Keratinocyte (primary cell): ENCODE results near the gene RPL41. TPM values are rescaled to one million over a fixed set of nuclear protein-coding genes. Genes with fewer than 3 reads are reported as not detected.
"Not testable (repeated sequence)": the region's sequence is repeated elsewhere in the genome, so short reads cannot be mapped to it uniquely, and the experiment has no call there.

ENCODE experiments used
- DNase-seq: peaks from one replicate; pipeline ENCODE4 v3.0.0-alpha.2; 2011; ENCODE audit warnings: low read depth, missing footprints, low spot score
- FAIRE-seq: peaks from 2 replicates; lab custom pipeline; 2011; peaks lifted over from hg19 to GRCh38; lab: Jason Lieb, UNC
- H2AFZ ChIP-seq: 2 replicates; pipeline ENCODE4 v1.6.0; 2012; ENCODE audit warnings: low read length, control low read depth, inconsistent platforms; ENCODE audit not compliant: control insufficient read depth
- H3K27ac ChIP-seq: 2 replicates; pipeline ENCODE4 v1.5.1; 2011; ENCODE audit warnings: low read length; ENCODE audit not compliant: control insufficient read depth, insufficient read depth
- H3K27me3 ChIP-seq: 3 replicates; pipeline ENCODE4 v1.6.0; 2011; ENCODE audit warnings: low read length; ENCODE audit not compliant: control insufficient read depth, insufficient read depth; ENCODE audit errors: extremely low read depth
- H3K36me3 ChIP-seq, 2 experiments: 2 replicates in 1 of 2; 3 replicates in 1 of 2; pipeline ENCODE4 v1.5.1; 2011; ENCODE audit warnings: low read length in 2 of 2, mild to moderate bottlenecking in 1 of 2; ENCODE audit not compliant: control insufficient read depth in 2 of 2, insufficient read depth in 2 of 2; ENCODE audit errors: extremely low read depth in 1 of 2
- H3K4me1 ChIP-seq: 3 replicates; pipeline ENCODE4 v1.5.1; 2011; ENCODE audit warnings: low read length; ENCODE audit not compliant: control insufficient read depth, insufficient read depth; ENCODE audit errors: extremely low read depth
- H3K4me2 ChIP-seq: 3 replicates; pipeline ENCODE4 v1.6.0; 2011; ENCODE audit warnings: low read depth, low read length; ENCODE audit not compliant: control insufficient read depth, insufficient read depth; ENCODE audit errors: extremely low read depth
- H3K4me3 ChIP-seq, 3 experiments: fragments of 200-600 bp in 1 of 3; sonication (generic) in 1 of 3; 2 replicates in 2 of 3; 3 replicates in 1 of 3; pipeline ENCODE4 v1.5.1; 2011 to 2016; ENCODE audit warnings: low read length in 3 of 3, mild to moderate bottlenecking in 3 of 3, control low read depth in 2 of 3, inconsistent platforms in 1 of 3, low read depth in 1 of 3, mixed read lengths in 1 of 3, mixed run types in 1 of 3, moderate library complexity in 1 of 3; ENCODE audit not compliant: control insufficient read depth in 2 of 3, insufficient read depth in 2 of 3; ENCODE audit errors: extremely low read depth in 1 of 3
- H3K79me2 ChIP-seq: 2 replicates; pipeline ENCODE4 v1.6.0; 2012; ENCODE audit warnings: low read length; ENCODE audit not compliant: control insufficient read depth, insufficient read depth
- H3K9ac ChIP-seq: 3 replicates; pipeline ENCODE4 v1.6.0; 2011; ENCODE audit warnings: low read length; ENCODE audit not compliant: control insufficient read depth, insufficient read depth; ENCODE audit errors: extremely low read depth
- H3K9me1 ChIP-seq: 3 replicates; pipeline ENCODE4 v1.6.0; 2011; ENCODE audit warnings: low read length; ENCODE audit not compliant: control insufficient read depth, insufficient read depth; ENCODE audit errors: extremely low read depth
- H3K9me3 ChIP-seq: 2 replicates; pipeline ENCODE4 v1.5.1; 2012; ENCODE audit warnings: low read depth, low read length; ENCODE audit not compliant: control insufficient read depth
- H4K20me1 ChIP-seq: 3 replicates; pipeline ENCODE4 v1.6.0; 2011; ENCODE audit warnings: low read length; ENCODE audit not compliant: control insufficient read depth, insufficient read depth; ENCODE audit errors: extremely low read depth
- CTCF ChIP-seq, 3 experiments: IDR thresholded peaks in 1 of 3; conservative IDR thresholded peaks in 1 of 3; optimal IDR thresholded peaks in 1 of 3; 2 replicates in 2 of 3; 3 replicates in 1 of 3; pipeline versions ENCODE3 to v1.5.1; 2011; ENCODE audit warnings: low read length in 3 of 3, mild to moderate bottlenecking in 3 of 3, moderate library complexity in 2 of 3, control low read depth in 1 of 3, inconsistent platforms in 1 of 3; ENCODE audit not compliant: insufficient read depth in 2 of 3; ENCODE audit errors: extremely low read depth in 1 of 3
- EZH2 ChIP-seq: IDR thresholded peaks from one replicate; pipeline ENCODE4 v1.6.1; 2012; ENCODE audit warnings: inconsistent platforms, mild to moderate bottlenecking, low read length, moderate library complexity
- dilution Hi-C: fragments of 300-500 bp; cut with MboI; formaldehyde crosslinking; loops from one replicate; pipeline ENCODE4 v1.7.0; 2020; ENCODE audit warnings: low sequenced_read_pairs; ENCODE audit not compliant: extremely low pct_ligation_motif_present
- polyA plus RNA-seq, 5 experiments: library from polyadenylated mRNA; depleted of rRNA in 3 of 5; stranded (reverse) in 3 of 5; stranded (forward) in 1 of 5; unstranded in 1 of 5; fragments of >200 nt; gene quantifications; 1 replicate in 1 of 5; 2 replicates in 3 of 5; 3 replicates in 1 of 5; pipeline versions ENCODE4 v1.2.1 to v1.2.3, GENCODE V29; 2011 to 2012; ENCODE audit warnings: missing spikeins in 2 of 5, low read depth in 1 of 5, low replicate concordance in 1 of 5

Gene RPL41
- polyA plus RNA-seq, 1 donor (not counting 4 experiments of a cell fraction or from before 2014, with no cell fraction given), result 10,481 TPM

GRCh38 chr12:56114084-56114483 lies 2.3 kb upstream of the RPL41 start:
- DNase-seq (no peak), FAIRE-seq (no peak)
- Histone ChIP-seq H3K9me1 (no peaks in the 10 kb centered on the region), H3K27ac (no peak overlapping the region), H3K79me2 (peaks cover 17% of the 10 kb centered on the region), H3K36me3 (peaks cover 14 to 43% of the 10 kb centered on the region in 2 experiments), H3K4me3 (no peak overlapping the region), H3K27me3 (no peaks in the 10 kb centered on the region), H4K20me1 (no peaks in the 10 kb centered on the region), H3K9ac (no peak overlapping the region), H3K4me2 (no peak overlapping the region), H2AFZ (no peak overlapping the region), H3K9me3 (no peaks in the 10 kb centered on the region), H3K4me1 (peaks cover 31% of the 10 kb centered on the region)
- TF ChIP-seq CTCF (optimal IDR thresholded peaks at IDR 0.05 in 1 of 3, IDR thresholded peaks at IDR 0.05 in 1 of 3, conservative IDR thresholded peaks at IDR 0.05 in 1 of 3; ENCODE audit: extremely low read depth in 1 of 3, insufficient read depth in 2 of 3, low read length in 3 of 3) (no peak), EZH2 (no peak)
- dilution Hi-C loops, result no loop called here

GRCh38 chr12:56115329-56115728 lies 1.1 kb upstream of the RPL41 start:
- no peak overlapping the region for H2AFZ ChIP-seq
- dilution Hi-C loops, result no loop called here
- no peaks in the 10 kb centered on the region for H3K27me3 ChIP-seq
- peaks cover 17% of the 10 kb centered on the region for H3K79me2 ChIP-seq
- H3K4me2 ChIP-seq, result peak overlapping the region; percentile 93
- peak overlapping the region; percentile 99 for H3K27ac ChIP-seq
- peaks cover 11 to 34% of the 10 kb centered on the region in 2 experiments for H3K36me3 ChIP-seq
- TF ChIP-seq CTCF (optimal IDR thresholded peaks at IDR 0.05 in 1 of 3, IDR thresholded peaks at IDR 0.05 in 1 of 3, conservative IDR thresholded peaks at IDR 0.05 in 1 of 3; ENCODE audit: extremely low read depth in 1 of 3, insufficient read depth in 2 of 3, low read length in 3 of 3), result no peak
- no peak for TF ChIP-seq EZH2
- H3K4me1 ChIP-seq, result peaks cover 36% of the 10 kb centered on the region
- H3K9ac ChIP-seq, result peak overlapping the region; percentile 99
- H3K9me1 ChIP-seq, result no peaks in the 10 kb centered on the region
- no peaks in the 10 kb centered on the region for H3K9me3 ChIP-seq
- FAIRE-seq (no peak), DNase-seq (no peak)
- H4K20me1 ChIP-seq, result no peaks in the 10 kb centered on the region
- peak overlapping the region in 2 of 3 experiments; percentile 92 to 99 for H3K4me3 ChIP-seq

- DNase-seq, H3K27me3 ChIP-seq, H2AFZ ChIP-seq, H4K20me1 ChIP-seq, dilution Hi-C loops, H3K9me1 ChIP-seq, FAIRE-seq, H3K9me3 ChIP-seq: not testable (repeated sequence)
- H3K36me3 ChIP-seq, result peaks cover 9 to 37% of the 10 kb centered on the region in 2 experiments
- H3K79me2 ChIP-seq, result peaks cover 12% of the 10 kb centered on the region
- peak overlapping the region; percentile 93 for H3K4me2 ChIP-seq
- peak overlapping the region; percentile 99 for H3K27ac ChIP-seq
- H3K4me1 ChIP-seq, result peaks cover 26% of the 10 kb centered on the region
- H3K9ac ChIP-seq, result peak overlapping the region; percentile 99
- H3K4me3 ChIP-seq, result peak overlapping the region; percentile 69 to 99 (median 92)
Observed at GRCh38 chr12:56117082-56117706, 761 bp downstream of the RPL41 start.
